GM18505 (cell line): ENCODE data around the gene TRPC4AP.

Source experiments
- ATAC-seq: cut with Tn5 transposase; IDR thresholded peaks from one replicate; pipeline ENCODE4 v1.9.1; 2021; ENCODE audit not compliant: unreplicated experiment
- POLR2A ChIP-seq: IDR thresholded peaks from 4 replicates; pipeline ENCODE4 v1.6.1; 2011; ENCODE audit warnings: borderline replicate concordance; ENCODE audit not compliant: insufficient read depth, insufficient read length; ENCODE audit errors: extremely low read depth

TRPC4AP gene

GRCh38 chr20:35008411-35009342, 83.9 kb downstream of the TRPC4AP start:
- no peak for TF ChIP-seq POLR2A
- ATAC-seq: no peak

GRCh38 chr20:35007891-35008290, 84.7 kb downstream of the TRPC4AP start:
- no peak for TF ChIP-seq POLR2A
- no peak for ATAC-seq

GRCh38 chr20:35007413-35007812, 85.2 kb downstream of the TRPC4AP start:
- no peak for TF ChIP-seq POLR2A

GRCh38 chr20:35006531-35006971, 86.1 kb downstream of the TRPC4AP start:
- TF ChIP-seq POLR2A: no peak
- no peak for ATAC-seq

More at GRCh38 chr20:35007413-35007812, 85.2 kb downstream of the TRPC4AP start:
- ATAC-seq: no peak

- no peak for TF ChIP-seq POLR2A
- no peak for ATAC-seq
These were observed 86.6 kb downstream of the TRPC4AP start for GRCh38 chr20:35006009-35006408.

- TF ChIP-seq POLR2A: no peak
- no peak for ATAC-seq
These were observed 87.1 kb downstream of the TRPC4AP start for GRCh38 chr20:35005463-35005961.

- ATAC-seq: no peak
- no peak for TF ChIP-seq POLR2A
These were observed 87.7 kb downstream of the TRPC4AP start for GRCh38 chr20:35004749-35005462.

GRCh38 chr20:35004051-35004725, 88.4 kb downstream of the TRPC4AP start:
- TF ChIP-seq POLR2A: no peak
- ATAC-seq: no peak

GRCh38 chr20:35003211-35004031, 89.2 kb downstream of the TRPC4AP start:
- ATAC-seq: no peak
- no peak for TF ChIP-seq POLR2A

- no peak for ATAC-seq
- no peak for TF ChIP-seq POLR2A
These were observed 90.0 kb downstream of the TRPC4AP start for GRCh38 chr20:35002426-35003210.

GRCh38 chr20:35001596-35002362, 90.8 kb downstream of the TRPC4AP start:
- TF ChIP-seq POLR2A: no peak
- no peak for ATAC-seq
